Activated naive CD4-positive, alpha-beta T cell treated with Interleukin-2 at 50 U/mL for 16 hours (primary cell): ENCODE measurements around the gene DOCK11.

Experiments used
- DNase-seq: peaks from one replicate; pipeline ENCODE4 v3.0.0-alpha.2; 2020

The DOCK11 gene

DNA sequence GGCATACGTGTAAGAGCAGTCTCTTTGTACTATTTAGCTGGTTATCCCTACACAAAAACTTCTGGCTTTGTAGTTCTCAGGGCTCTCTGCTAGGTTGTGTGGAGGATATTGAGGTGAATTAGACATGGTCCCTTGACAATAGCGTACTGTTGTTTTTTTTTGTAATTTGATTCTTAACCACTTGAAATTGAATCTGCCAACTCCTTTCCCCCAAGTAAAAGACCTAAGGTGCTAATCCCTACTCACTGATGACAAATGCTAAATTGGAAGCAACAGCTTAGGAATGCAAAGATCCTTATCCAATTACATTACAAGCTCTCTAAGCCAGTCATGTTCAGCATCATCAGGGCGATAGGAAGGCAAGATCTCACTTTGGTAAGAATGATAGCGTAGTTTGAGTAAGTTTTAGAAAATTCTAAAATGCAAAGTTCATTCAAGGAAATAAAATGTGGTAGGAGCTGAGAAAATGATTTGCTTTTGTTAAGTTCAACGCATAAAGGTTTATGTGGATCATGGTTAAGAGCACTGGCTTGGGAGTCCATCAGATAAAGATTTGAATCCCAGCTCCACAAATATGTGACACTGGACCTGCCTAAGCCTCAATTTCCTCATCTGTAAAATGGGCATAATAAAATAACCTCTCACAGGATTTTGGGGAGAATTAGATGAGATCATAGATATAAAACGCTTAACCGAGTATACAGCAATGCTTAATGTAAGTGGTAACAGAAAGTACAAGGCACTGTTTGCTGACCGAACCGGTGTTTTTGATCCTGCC is 39.3 kb downstream of the DOCK11 start:
- DNase-seq, result no peak

DNA sequence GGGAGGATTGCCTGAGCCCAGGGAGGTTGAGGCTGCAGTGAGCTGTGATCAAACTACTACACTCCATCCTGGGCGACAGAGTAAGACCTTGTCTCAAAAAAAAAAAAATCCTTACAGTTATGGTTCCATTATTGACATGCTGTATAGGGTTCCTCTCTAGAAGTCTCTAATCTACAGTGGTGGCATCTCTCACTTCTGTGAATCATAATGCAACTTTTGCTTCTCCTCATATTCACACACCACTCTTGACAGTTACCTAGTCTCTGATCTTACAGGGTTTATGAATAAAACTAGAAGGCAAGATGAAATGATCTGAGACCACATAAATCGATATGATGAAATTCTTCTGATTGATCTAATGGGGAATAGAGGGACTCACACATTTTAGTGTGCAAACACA is 40.6 kb downstream of the DOCK11 start:
- no peak for DNase-seq

GRCh38 chrX:118536687-118537461 is 41.3 kb downstream of the DOCK11 start:
- peak; percentile 44 for DNase-seq

- DNase-seq, result no peak
These were observed 42.8 kb downstream of the DOCK11 start for GRCh38 chrX:118538386-118538785.

DNA sequence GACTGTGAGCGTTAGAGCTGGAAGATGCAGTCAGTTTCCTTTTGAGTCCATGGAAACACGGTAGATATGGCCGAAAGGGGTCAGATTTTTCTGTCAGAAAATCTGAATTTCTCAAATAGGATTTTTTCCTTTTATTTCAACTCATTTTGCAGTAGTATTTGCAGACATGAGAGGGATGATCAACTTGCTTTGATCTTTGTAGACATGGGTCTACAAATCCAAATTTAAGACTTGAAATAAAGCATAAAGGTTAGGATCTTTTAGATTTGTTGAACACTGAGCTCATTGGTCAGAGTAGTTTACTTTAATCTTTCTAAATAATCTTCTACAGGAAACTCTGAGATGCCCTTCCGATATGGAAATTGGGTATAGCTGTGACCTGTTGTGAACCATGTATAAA is 44.7 kb downstream of the DOCK11 start:
- no peak for DNase-seq

DNA sequence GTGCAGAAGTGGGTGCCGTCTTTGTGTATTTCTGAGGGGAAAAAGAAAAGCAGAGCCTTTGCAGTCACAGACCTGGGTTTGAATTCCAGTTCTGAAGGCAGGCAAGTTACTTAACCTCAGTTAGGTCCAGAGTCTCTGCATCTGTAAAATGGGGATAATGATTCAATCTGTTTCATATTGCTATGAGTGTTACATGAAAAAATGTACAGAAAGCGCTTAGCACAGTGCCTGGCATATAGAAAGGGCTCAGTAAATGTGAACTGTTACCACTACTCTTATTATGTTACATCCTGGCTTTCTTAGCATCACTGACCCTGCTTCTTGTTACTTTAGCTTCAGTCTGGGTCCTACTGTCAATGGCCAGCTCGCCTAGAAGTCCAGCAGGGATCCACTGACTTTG is 45.9 kb downstream of the DOCK11 start:
- no peak for DNase-seq

- DNase-seq, result no peak
These were observed 49.9 kb downstream of the DOCK11 start for GRCh38 chrX:118545510-118545909.

GRCh38 chrX:118548841-118549240 is 53.2 kb downstream of the DOCK11 start:
- DNase-seq, result no peak

- no peak for DNase-seq
These were observed 55.2 kb downstream of the DOCK11 start for GRCh38 chrX:118550792-118551191.

GRCh38 chrX:118551426-118551825 is 55.8 kb downstream of the DOCK11 start:
- DNase-seq, result no peak

DNA sequence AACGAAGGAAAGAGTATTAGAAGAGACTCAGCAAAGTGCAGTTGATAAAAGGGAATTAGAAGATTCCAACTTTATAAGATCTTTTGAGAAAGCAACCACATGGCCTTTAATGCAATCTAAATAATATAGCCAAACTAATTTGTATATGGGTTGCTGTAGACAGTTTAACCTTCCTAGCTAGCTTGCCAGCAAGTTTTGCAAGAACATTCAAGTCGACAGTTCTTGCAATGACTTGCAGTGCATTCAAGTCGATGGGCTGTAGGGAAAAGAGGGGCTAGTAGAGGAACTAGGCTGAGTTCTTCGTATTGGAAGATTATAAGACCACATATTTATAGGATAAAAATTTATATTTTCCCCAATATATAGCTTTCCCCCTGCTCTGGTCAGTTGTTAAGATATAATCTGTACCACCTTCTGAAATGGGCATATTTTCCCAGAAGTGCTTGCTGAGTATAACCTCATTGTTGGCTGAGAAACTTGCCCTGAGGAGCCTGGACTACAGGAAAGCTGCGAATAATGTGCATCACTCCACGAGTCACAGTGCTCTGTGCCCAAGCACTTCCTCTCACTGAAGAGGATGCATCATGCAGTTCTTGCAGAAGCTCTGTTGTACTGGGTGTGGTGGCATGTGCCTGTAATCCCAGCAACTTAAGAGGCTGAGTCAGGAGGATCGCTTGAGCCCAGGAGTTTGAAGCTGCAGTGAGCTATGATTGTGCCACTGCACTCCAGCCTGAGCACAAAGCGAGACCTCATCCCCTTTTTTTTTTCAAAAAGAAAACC is 56.7 kb downstream of the DOCK11 start:
- DNase-seq, result no peak

DNA sequence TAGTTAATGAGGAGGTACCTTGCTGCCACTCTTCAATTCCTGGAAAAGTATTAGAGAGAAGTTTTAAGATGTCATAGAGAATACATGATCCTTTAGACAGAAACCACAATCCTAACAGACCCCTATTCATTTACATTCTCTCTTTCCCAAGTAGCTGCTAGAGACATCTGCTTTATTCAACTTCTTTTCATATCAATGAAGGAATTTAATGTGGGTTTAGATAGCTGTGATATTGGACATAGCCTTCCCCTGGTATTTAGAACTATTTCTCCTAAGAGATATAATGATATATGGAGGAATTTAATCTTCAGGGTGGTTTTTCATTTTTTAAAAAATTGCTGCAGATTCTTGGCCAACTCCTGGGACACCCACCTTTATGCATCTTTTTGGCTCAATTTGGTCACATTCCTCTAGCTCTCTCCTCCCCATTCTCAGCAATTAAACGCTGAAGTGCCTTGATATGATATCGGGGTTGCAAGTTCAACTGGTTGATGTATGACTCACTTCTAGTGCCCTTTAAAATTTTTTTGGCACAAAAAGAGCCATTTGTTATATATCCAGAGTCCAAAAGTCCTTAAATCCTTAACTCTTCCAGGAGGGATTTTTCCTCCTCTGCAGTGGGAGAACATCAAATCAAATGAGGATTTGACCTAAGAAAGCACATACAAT is 57.6 kb downstream of the DOCK11 start:
- DNase-seq, result no peak

DNA sequence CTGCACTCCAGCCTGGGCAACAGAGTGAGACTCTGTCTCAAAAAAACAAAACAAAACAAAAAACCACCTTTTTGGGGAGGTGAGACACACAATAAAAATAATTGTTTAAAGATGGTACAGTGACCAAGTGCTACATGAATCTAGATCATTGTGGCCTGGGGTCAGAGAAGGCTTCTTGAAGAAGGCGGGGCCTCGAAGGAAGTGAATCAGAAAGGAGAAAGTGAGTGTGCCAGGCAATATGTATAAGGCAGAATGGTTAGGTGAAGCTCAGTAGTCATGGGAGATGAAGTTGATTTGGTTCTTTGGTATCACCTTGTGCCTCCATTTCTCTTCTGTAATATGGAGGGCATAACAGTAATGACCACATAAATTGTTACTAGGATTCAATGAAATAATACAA is 58.9 kb downstream of the DOCK11 start:
- DNase-seq, result no peak

DNA sequence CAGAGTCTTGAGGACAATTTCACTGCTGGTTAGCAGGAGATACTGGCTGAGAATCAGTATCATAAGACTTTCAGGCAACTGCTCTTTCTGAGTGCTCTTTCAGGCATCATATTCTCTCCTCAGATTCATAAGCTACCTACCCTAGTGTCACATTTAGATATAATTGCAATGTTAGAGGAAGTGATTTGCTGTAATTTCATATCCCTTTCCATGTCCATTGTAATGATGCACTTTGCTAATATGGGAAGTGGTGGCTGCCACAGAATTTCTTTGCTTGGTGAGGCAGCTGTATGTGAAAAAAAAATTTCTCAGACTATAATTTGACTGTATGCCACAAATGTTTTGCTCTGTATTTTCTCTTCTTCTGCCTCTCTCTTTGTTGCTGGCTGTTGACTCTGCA is 63.3 kb downstream of the DOCK11 start:
- DNase-seq, result no peak

DNA sequence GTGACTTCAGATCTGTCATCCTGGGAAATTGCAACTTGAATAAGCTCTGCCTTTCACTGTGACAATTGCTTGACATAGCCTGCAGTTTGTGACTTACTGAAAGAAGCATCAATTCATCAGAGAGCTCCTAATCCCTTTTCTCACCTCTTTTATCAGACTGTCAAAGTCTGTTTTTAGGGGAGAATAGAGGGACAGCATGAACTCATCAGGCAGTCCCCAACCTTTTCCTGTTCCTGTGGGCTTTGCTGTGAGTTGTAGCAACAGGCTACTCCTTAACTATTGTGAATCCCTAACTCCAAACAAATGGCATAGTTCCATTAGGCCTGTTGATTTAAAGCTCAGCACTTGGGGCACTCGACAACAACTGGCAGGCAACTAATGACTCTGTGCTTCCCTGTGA is 64.9 kb downstream of the DOCK11 start:
- DNase-seq, result no peak

DNA sequence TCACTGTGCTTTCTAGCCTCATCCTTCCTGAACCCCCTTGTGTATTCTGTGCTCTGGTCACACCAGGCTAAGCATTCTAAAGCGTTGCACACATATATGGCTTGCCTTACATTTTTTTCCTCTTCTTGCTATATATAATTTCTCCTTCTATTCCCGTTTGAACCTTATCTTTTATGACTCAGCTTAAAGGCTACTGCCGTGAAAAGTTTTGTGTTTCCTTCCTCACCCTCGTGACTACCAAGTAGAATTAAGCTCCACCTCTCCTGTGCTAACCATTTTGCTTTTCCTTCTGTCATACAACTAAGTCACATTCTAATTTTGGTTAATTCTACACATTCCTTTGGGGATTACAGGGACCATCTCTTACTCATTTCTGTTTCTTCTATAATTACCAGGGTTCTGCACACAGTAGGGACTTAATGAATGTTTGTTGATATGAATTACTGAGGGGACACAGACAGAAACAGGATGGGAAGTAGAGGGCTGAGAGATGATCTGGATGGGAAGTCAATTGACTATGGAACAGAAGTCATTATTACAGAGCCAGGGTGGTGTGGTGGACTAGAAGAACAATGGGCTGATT is 67.1 kb downstream of the DOCK11 start:
- DNase-seq, result no peak

GRCh38 chrX:118564498-118564897 is 68.9 kb downstream of the DOCK11 start:
- no peak for DNase-seq

DNA sequence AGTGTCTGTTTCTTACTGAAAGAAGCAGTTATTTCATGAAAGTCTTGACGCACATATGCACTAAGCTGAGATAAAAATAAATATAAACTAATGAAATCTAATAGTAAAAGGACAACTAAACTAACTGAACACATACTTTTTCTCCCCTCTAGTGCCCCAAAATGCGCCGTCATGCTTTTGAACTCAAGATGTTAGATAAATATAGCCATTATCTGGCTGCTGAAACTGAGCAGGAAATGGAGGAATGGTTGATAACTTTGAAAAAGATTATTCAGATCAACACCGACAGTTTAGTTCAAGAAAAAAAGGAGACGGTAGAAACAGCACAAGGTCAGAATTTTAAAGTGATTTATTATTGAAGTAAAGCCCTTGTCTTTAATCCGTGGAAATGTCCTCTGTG is 70.2 kb downstream of the DOCK11 start:
- no peak for DNase-seq

DNA sequence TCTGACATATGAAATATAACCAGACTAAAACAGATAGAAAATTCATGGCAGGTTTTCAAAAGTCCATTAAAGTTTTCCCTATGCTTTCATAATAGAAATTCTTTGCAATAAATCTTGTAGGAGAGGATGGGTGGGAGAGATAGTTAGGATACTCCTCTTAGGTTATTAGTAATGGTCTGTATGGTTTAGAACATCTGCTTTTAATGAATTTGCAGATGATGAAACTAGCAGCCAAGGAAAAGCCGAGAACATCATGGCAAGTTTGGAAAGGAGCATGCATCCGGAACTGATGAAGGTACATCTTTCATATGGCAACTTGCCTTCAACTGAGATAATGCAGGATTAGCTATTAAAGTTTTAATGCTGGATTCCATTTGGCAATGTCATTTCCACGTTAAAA is 70.7 kb downstream of the DOCK11 start:
- no peak for DNase-seq

- no peak for DNase-seq
These were observed 74.1 kb downstream of the DOCK11 start for GRCh38 chrX:118569676-118570075.

DNA sequence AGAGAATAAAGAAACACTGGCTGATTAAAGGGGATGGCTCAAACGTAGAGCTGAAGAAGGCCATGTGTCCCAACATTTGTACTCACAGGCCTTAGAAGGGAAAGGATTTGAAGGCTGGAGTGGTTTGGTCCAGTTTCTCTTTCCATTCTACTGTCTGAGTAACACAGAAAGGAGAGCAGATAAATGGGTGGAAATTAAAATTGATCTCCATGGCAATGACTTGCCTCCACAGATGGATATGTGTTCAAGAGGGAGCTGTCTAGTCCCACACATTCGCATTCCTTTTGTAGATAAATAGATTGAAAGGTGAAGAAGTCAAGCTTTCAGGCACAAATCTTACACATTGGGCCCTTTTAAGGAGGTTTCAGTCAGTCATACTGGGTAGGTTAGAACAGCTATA is 74.6 kb downstream of the DOCK11 start:
- DNase-seq, result no peak

DNA sequence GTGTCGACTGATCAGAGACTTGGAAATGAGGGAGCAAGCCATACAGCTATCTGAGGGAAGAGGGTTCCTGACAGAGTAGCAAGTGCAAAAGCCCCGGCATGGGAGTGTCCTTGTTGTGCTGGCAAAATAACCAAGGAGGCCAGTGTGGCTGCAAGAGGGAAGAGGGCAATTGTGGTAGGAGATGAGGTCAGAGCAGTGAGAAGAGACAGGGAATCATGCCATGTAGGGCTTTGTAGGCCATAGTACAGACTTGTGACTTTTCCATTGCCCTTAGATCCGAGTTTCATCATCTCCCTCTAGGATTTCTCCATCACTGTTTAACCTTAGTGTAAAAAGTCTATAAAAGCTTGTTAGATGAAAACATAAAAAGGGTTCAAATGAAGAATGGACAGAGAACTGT is 76.2 kb downstream of the DOCK11 start:
- DNase-seq, result no peak

DNA sequence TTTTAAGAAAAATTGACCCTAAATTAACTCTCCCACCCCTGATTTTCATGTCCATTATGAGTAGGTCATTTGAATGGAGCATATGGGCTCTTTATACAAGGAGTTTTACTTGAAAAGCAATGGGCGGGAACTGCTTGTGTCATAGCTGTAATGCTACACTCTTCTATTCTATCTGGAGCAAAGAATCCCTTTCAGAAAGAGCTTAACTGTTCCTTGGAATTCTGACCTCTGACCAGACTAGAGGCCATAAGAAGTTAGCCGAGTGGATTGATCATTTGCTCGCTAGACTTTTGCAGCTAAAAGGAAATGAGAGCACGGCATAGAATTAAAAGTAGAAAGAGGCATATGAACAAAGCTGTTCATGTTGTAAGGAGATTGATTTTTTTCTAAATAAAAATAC is 79.1 kb downstream of the DOCK11 start:
- no peak for DNase-seq
